Stomach smooth muscle (tissue), 2 donors: ENCODE measurements around the gene ZNF624.

ENCODE experiments used
- H3K27ac ChIP-seq: one replicate; pipeline ENCODE4 v1.7.0; 2013; ENCODE audit warnings: mild to moderate bottlenecking, low read length, inconsistent platforms
- H3K27me3 ChIP-seq, 2 donors: one replicate each; pipeline ENCODE4 v1.7.0; 2013; ENCODE audit warnings: low read length in 2 of 2; ENCODE audit not compliant: insufficient read depth in 2 of 2, control insufficient read depth in 1 of 2
- H3K36me3 ChIP-seq, 2 donors: one replicate each; pipeline ENCODE4 v1.7.0; 2013; ENCODE audit warnings: low read length in 2 of 2; ENCODE audit not compliant: control insufficient read depth in 2 of 2, insufficient read depth in 2 of 2
- H3K4me1 ChIP-seq: one replicate; pipeline ENCODE4 v1.7.0; 2013; ENCODE audit warnings: low read length; ENCODE audit not compliant: control insufficient read depth, insufficient read depth
- H3K4me3 ChIP-seq, 2 donors: one replicate each; pipeline ENCODE4 v1.7.0; 2013; ENCODE audit warnings: low read length in 2 of 2
- H3K9ac ChIP-seq, 2 donors: one replicate each; pipeline ENCODE4 v1.7.0; 2013; ENCODE audit warnings: low read length in 2 of 2, mild to moderate bottlenecking in 1 of 2
- H3K9me3 ChIP-seq, 2 donors: one replicate each; pipeline ENCODE4 v1.7.0; 2013; ENCODE audit warnings: low read length in 2 of 2; ENCODE audit not compliant: control insufficient read depth in 2 of 2
- donor health status: healthy.
- donor health status: Pancreatic carcinoma.

Gene ZNF624

DNA sequence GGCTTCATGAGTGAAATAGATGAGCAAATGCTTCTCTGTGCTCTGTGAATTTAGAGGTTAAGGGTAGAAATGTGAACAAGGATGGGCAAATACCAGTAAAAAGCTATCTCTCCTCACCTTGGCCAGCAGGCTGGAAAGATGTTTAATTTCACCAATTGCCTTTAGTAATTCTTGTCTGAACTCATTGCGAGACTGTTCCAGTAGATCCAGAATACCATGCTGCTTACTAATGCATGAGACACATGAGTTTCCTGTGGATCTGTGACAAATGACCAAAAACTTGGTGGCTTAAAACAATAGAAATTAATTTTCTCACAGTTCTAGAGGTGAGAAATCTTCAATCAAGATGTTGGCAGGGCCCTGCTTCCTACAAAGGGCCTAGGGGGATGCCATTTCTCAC is 9.3 kb upstream of the ZNF624 start:
- H3K4me3 ChIP-seq: no peak overlapping the region
- H3K27me3 ChIP-seq: peaks cover 0 to 5% of the 10 kb centered on the region in 2 donors
- H3K9me3 ChIP-seq: no peaks in the 10 kb centered on the region
- peaks cover 9% of the 10 kb centered on the region for H3K4me1 ChIP-seq
- no peak overlapping the region for H3K9ac ChIP-seq
- no peak overlapping the region for H3K27ac ChIP-seq
- H3K36me3 ChIP-seq: no peaks in the 10 kb centered on the region

DNA sequence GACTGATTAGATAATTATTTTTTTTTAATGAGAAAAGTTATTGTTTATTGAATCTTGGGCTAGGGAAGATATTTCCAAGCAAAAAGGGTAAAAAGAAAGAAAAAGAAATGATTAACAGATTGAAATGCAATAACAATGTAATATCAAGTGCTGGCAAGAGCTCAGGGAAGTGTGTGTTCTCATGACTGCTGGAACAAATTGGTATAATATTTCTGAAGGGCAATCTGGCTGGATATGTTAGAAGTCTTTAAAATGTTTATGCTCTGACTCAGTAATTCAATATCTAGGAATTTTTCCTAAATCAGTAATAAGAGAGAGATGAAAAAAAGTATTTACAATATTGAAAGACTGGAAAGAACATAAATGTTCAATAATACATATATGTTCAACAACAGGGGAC is 7.6 kb upstream of the ZNF624 start:
- no peaks in the 10 kb centered on the region for H3K27me3 ChIP-seq
- H3K9me3 ChIP-seq: no peaks in the 10 kb centered on the region
- no peaks in the 10 kb centered on the region for H3K36me3 ChIP-seq
- no peaks in the 10 kb centered on the region for H3K4me1 ChIP-seq
- H3K4me3 ChIP-seq: no peak overlapping the region
- no peak overlapping the region for H3K27ac ChIP-seq
- H3K9ac ChIP-seq: no peak overlapping the region

DNA sequence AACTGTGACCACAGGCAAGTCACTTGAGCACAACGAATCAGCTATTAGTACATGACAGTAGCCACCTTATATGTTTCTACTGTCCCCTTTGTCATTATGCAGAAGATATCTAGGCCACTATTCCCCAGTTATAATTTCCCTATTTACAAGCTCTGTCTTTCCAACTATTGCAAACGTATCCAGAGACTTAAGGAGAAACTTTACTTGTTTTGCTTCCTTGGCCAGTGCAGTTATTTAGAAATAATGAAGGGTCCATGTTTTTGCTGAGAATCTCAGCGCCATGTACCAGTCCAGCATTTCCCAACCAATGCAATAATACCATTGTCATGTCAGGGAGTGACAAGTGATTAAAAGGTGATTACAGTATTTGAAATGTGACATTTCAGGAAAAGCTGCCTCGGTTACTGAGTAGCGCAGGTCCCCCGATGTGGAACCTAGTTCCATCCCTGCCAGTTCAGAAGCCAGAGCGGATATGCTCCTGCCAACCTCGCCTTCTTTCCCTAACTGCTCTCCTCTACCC is 743 bp downstream of the ZNF624 start:
- Histone ChIP-seq H3K27me3 (no peaks in the 10 kb centered on the region), H3K9me3 (no peaks in the 10 kb centered on the region), H3K9ac (peak overlapping the region; percentile 72 to 81), H3K27ac (peak overlapping the region; percentile 74), H3K36me3 (no peaks in the 10 kb centered on the region), H3K4me3 (peak overlapping the region; percentile 71 to 81), H3K4me1 (no peaks in the 10 kb centered on the region)

DNA sequence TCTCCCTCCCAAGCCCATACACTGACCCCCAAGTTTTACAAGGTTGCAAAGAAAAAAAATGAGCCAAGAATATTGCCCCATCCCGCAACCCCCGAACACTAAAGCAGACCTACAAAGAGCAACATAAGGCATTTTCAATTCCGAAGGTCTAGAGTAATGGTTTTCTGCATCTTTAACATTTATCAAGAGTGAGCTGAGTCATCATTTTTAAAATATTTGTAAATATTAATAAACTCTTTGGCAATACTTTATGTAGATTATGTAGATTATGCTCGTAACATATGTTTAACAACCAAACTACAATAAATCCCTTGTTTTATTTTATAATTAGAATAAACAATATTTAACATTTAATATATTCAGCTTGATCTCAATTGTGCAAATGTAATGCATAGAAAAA is 1.4 kb downstream of the ZNF624 start:
- Histone ChIP-seq H3K27ac (no peak overlapping the region), H3K9me3 (no peaks in the 10 kb centered on the region), H3K4me1 (no peaks in the 10 kb centered on the region), H3K4me3 (no peak overlapping the region), H3K9ac (no peak overlapping the region), H3K36me3 (peaks cover 0 to under 1% of the 10 kb centered on the region in 2 donors), H3K27me3 (no peaks in the 10 kb centered on the region)

DNA sequence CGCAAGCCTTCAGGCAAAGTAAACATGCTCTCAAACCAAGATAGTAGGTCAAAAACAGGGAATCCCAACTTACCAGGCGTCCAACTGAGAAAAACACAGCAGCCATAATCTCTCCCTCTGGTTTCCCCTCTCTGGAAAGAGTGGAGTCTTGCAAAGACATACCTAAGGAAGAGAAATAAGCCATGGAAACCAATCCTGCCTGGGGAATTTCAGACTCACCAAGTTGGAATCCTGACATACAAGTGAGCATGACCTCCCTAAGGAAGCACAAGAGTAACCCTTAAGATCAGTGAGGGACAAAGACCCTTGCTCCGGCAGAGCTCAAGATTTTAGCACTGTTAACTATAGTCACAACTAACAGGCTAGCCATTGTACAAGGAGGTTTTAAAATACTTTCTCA is 4.1 kb downstream of the ZNF624 start:
- H3K27ac ChIP-seq: no peak overlapping the region
- H3K36me3 ChIP-seq: peaks cover 3% of the 10 kb centered on the region in 2 donors
- H3K4me3 ChIP-seq: no peak overlapping the region
- no peak overlapping the region for H3K9ac ChIP-seq
- H3K9me3 ChIP-seq: no peaks in the 10 kb centered on the region
- no peaks in the 10 kb centered on the region for H3K4me1 ChIP-seq
- no peaks in the 10 kb centered on the region for H3K27me3 ChIP-seq

DNA sequence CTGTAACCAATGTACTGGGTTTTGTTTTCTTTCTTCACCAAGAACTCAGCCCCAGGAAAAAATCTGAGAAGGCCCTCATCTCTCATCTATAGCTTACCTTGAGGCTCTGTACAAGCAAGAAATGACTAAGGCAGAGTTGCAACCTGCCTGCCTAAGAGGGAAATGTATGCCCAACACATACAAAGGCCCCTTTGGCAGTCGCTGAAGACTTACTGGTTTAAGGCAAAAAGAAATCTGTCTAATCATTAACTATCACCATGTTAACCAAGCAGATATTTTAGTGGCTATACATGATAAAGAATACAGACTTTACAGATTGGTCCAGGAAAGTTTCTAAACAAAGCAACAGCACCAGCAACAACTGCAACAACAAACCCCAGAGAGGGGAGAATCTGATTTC is 14.2 kb downstream of the ZNF624 start:
- Histone ChIP-seq H3K27ac (no peak overlapping the region), H3K9me3 (no peaks in the 10 kb centered on the region), H3K9ac (no peak overlapping the region), H3K4me1 (no peaks in the 10 kb centered on the region), H3K27me3 (no peaks in the 10 kb centered on the region), H3K36me3 (peaks cover 1 to 2% of the 10 kb centered on the region in 2 donors), H3K4me3 (no peak overlapping the region)

GRCh38 chr17:16623282-16623681 is 30.4 kb downstream of the ZNF624 start:
- Histone ChIP-seq H3K36me3 (peaks cover 17 to 18% of the 10 kb centered on the region in 2 donors), H3K9ac (no peak overlapping the region), H3K27ac (no peak overlapping the region), H3K4me3 (no peak overlapping the region), H3K4me1 (no peaks in the 10 kb centered on the region), H3K27me3 (no peaks in the 10 kb centered on the region), H3K9me3 (peaks cover 17 to 28% of the 10 kb centered on the region in 2 donors)

DNA sequence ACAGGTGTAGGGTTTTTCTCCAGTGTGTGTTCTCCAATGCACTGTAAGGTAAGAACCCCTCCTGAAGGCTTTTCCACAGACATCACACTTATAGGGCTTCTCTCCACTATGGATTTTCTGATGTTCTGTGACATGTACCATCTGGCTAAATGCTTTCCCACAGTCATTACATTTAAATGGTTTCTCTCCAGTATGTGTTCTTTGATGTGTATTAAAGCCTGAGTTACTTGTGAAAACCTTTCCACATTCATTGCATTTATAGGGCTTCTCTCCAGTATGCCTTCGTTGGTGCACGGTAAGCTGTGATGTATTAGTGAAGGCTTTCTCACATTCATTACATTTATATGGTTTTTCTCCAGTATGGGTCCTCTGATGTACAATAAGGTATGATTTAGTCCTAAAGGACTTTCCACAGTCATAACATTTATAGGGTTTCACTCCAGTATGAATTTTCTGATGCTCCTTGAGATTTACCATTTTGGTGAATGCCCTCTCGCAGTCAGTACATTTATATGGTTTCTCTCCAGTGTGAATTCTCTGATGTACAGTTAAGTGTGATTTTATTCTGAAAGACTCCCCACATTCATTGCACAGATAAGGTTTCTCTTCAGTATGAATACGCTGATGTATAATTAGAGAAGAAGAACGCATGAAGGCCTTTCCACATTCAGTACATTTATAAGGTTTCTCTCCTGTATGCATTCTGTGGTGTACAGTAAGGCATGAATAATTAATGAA is 30.9 kb downstream of the ZNF624 start:
- Histone ChIP-seq H3K36me3 (peaks cover 17 to 18% of the 10 kb centered on the region in 2 donors), H3K27me3 (no peaks in the 10 kb centered on the region), H3K9ac (no peak overlapping the region), H3K9me3 (peaks cover 17 to 30% of the 10 kb centered on the region in 2 donors), H3K4me3 (peak overlapping the region in 1 of 2 donors; percentile 22), H3K4me1 (no peaks in the 10 kb centered on the region), H3K27ac (no peak overlapping the region)

GRCh38 chr17:16617481-16618060 is 36.1 kb downstream of the ZNF624 start:
- Histone ChIP-seq H3K27me3 (no peaks in the 10 kb centered on the region), H3K36me3 (peaks cover 0 to 3% of the 10 kb centered on the region in 2 donors), H3K4me3 (no peak overlapping the region), H3K9me3 (peaks cover 4 to 35% of the 10 kb centered on the region in 2 donors), H3K4me1 (no peaks in the 10 kb centered on the region), H3K9ac (no peak overlapping the region), H3K27ac (no peak overlapping the region)

GRCh38 chr17:16599537-16599936 is 54.1 kb downstream of the ZNF624 start:
- H3K27ac ChIP-seq: no peak overlapping the region
- H3K4me1 ChIP-seq: no peaks in the 10 kb centered on the region
- no peak overlapping the region for H3K9ac ChIP-seq
- no peak overlapping the region for H3K4me3 ChIP-seq
- no peaks in the 10 kb centered on the region for H3K27me3 ChIP-seq
- H3K9me3 ChIP-seq: peaks cover 3 to 4% of the 10 kb centered on the region in 2 donors
- no peaks in the 10 kb centered on the region for H3K36me3 ChIP-seq
